Measurements from ENCODE around the gene EIF4H.
A peak's percentile ranks its signal among the peaks of the same experiment; 100 is the strongest.
"Not testable (repeated sequence)": the region's sequence is repeated elsewhere in the genome, so short reads cannot be mapped to it uniquely, and the experiment has no call there.

The EIF4H gene

DNA sequence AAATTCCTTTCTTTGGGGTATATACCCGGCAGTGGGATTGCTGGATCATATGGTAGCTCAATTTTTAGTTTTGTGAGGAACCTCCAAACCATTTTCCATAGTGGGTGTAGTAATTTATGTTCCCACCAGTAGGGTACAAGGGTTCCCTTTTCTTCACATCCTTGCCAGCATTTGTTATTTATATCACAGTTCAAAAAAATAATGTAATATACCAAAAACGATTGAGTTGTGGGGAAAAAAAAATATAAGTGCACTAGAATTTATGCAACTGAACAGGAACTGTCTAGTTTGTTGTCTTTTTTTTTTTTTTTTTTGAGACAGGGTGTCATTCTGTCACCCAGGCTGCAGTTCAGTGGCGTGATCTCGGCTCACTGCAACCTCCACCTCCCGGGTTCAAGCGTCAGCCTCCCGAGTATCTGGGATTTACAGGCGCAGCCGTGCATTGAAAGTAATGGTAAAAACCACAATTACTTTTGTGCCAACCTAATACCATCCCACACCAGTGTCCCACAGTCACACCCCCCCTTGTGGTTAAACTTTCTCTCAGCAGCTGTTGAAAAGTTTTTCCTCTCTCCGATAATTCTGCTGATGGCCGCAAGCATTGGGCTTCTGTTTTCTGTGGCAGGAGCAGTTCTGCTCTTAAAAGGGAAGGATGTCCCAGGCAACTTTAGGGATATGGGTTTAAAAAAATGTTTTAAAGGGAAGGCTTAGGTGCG, 28.8 kb downstream of the EIF4H start:
- no peak for DNase-seq

DNA sequence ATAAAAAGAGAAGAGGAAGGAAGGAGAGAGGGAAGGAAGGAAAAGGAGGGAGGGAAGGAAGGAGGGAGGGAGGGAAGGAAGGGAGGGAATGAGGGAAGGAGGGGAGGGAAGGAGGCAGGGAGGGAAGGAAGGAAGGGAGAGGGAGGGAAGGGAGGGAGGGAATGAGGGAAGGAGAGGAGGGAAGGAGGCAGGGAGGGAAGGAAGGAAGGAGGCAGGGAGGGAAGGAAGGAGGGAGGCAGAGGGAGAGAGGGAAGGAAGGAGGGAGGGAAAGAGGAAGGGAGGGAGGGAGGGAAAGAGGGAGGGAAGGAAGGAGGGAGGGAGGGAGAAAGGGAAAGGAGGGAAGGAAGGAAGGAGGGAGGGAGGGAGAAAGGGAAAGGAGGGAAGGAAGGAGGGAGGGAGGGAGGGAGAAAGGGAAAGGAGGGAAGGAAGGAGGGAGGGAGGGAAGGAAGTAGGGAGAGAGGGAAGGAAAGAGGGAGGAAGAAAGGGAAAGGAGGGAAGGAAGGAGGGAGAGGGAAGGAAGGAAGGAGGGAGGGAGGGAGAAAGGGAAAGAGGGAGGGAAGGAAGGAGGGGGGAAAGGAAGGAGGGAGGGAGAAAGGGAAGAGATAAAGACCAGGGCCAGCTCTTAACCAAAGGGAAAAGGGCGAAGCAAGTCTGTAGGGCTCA, 29.9 kb downstream of the EIF4H start:
- DNase-seq: no peak

DNA sequence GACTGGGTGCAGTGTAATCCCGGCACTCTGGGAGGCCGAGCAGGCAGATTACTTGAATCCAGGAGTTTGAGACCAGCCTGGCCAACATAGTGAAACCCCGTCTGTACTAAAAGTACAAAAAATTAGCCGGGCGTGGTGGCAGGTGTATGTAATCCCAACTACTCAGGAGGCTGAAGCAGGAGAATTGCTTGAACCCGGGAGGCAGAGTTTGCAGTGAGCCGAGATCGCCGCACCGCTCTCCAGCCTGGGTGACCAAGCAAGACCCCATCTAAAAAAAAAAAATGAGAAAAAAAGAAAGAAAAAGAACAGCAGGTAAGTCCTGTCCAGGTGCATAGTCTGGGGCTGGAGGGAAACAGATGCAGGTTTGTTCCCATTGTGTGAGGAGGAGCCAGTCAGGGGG, 31.9 kb downstream of the EIF4H start:
- not testable (repeated sequence) for DNase-seq

DNA sequence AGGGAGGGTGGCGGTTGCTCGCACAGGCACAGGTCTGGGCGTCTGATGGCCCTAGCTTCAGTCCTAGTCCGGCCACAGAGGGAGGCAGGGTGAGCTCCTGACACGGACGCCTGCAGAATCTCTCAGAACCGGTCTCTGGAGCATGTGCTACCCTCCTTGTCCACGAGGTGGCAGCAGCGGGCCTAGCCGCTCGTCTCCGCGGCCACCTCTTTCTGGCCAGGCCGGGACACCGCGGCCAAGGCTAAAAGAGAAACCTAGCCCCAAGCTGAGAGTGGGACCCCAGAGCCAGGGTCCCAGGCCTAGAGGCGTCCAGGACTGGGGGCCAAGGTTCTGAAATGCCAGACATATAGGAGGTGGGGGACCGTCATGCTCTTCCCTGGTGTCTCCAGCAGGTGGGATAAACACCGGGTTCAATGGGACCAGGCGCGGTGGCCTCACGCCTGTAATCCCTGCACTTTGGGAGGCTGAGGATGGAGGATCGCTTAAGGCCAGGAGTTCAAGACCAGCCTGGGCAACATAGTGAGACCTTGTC, 32.5 kb downstream of the EIF4H start:
- DNase-seq: peak; percentile 81

DNA sequence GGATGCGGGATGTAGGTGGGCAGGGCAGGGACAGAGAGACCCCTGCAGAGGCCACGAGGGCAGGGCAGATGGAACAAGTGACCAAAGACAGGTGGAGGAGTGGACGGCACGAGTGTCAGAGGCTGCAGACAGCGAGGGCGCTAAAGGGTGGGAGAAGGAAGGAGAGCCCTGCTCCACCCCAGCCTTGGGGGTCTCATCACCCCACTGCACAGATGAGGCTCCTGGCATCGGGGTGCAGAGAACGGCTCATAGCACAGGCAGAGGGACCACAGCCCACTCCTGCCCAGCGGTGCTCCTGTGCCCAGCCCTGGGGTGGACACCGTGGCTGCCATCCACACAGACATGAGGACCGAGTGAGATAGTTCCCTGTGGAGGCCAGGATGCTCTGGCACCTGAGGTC, 33.4 kb downstream of the EIF4H start:
- DNase-seq: no peak

DNA sequence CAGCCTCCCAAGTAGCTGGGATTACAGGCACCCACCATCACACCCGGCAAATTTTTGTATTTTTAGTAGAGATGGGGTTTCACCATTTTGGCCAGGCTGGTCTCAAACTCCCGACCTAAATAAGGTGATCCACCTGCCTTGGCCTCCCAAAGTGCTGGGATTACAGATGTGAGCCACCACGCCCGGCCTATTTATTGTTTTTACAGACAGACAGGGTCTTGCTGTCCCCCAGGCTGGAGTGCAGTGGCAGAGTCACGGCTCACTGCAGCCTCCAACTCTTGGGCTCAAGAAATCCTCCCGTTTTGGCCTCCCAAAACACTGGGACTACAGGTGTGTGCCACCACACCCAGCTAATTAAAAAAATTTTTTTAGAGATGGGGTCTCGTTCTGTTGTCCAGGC, 34.1 kb downstream of the EIF4H start:
- DNase-seq: not testable (repeated sequence)

DNA sequence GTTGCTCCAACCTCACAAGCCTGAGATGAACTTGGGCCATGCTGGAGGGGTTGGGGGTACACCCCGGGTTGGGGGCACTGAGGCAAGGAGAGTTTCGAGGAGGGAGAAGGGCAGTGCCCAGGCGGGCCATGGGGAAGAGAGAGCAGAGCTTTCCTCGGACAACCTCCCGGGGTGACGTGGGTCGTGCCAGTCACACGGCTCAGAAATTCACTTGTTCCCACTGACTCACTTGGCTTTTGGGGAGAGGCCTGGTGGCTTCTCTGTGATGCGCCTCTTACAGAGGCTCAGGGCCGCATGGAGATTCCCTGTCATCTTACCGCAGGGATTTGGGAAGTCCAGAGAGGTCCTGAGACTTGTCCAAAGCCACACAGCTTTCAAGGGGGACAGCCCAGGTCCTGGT, 38.5 kb downstream of the EIF4H start:
- no peak for DNase-seq

DNA sequence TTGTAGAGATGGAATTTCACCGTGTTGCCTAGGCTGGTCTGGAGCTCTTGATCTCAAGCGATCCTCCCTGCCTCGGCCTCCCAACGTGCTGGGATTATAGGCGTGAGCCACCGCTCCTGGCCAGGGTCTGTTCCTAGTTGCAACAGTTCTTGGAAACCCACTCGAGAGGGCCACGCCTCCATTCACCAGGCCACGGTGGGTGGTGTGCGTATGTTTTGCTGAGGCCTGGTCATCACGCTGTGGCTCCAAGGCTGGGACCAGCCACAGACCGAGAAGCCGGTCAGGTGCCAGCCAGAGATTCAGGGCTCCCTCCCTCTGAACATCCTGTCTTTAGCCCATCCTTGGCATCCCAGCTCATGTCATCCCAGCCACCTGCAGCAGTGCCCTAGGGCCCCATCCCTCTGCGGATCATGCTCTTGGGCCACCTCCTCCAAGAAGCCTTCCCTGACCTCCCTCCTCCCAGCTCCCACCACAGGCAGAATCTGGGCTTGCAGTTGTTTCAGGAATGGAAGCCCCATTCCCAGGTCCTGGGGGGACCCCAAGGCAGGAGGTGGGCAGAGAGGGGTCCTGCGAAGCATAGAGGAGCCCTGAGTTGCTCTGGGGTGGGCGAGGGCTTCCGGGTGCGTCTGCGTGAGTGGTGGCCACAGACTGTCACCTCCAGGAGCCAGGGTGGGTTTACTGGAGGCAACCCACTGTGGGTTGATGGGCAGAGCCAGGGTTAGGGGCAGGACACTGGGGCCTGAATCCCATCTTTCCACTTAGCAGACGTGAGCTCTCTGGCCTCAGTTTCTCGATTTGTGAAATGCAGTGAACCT, 40.9 kb downstream of the EIF4H start:
- DNase-seq: no peak

DNA sequence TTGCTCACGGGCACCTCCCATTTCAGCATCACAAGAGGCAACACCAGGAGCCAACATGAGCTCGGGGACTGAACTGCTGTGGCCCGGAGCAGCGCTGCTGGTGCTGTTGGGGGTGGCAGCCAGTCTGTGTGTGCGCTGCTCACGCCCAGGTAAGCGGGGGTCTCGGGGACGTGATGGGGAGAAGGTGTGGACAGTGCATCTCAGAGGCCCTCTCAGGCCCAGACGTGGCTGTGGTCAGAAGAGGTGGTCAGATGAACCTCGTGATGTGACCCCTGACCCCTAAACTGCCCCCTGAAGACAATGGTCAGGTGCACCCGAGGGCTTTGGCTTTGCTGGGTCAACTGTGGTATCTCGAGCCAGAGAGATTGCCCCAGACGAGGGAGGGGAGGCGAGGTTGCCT, 41.8 kb downstream of the EIF4H start:
- no peak for DNase-seq

DNA sequence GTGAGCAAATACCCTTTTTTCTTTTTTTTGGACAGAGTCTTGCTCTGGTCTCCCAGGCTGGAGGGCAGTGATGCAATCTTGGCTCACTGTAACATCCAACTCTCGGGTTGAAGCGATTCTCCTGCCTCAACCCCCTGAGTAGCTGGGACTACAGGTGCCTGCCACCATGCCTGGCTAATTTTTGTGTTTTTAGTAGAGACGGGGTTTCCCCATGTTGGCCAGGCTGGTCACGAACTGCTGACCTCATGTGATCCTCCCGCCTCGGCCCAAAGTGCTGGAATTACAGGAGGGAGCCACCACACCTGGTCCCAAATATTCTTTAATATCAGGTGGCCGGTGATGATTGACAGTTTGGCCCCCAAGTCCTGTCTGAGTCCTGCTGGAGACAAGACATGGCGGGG, 42.2 kb downstream of the EIF4H start:
- DNase-seq: no peak

DNA sequence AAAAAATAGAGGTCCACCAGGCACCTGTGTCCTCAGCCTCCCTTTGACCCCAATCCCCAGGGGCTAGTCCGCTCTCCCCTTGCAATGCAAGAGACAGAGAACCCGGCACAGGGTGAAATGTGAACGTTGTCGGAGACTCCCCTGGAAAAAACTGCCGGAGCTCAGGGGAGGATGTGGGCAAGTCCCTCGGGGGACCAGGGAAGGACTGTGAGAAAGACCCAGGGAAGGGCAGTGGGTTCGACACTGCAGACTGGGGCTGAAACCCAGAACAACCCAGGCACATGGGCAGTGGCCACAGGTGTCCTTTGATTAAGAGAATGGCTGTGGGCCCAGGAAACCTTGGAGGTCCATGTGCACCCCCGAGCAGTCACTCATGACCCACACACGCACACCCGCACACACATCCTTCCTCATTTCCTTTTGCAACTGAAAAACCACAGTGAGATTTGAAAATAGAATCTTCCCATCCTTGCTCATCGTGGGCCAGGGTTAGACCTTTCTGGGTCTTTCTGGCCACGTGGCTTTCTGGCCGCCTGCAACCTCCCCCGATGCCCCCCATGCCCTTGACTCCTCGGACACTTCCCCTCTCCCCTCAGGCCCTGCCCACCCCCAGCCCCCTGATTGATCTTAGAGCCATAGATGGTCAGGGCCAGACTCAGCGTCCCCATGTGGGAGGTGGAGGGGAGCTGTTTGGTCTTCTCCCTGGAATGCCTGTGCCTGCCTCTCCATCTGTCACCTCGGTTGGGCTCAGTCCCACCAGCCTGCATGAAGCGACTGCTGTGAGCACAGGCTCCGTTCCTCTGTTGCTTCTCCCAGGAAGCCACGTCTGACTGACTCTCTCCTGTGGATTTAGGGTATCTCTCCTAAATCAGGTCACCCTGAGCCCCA, 43.5 kb downstream of the EIF4H start:
- DNase-seq: no peak

DNA sequence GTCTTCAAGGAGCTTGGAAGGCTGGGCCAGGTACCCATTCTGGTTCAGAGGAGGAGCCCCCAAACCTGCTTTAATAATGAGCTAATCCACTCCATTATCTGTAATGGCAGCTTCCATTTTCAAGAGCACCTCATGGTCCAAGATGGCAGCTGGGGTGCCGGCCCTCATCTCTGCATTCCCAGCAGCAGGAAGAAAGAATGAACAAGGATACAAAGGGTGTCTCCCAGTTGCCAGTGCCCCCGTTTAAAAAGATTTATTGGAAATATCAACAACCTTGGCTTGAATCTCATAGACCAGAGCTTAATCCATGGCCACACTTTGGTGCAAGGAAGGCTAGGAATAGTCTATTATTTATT, 44.2 kb downstream of the EIF4H start:
- no peak for DNase-seq

DNA sequence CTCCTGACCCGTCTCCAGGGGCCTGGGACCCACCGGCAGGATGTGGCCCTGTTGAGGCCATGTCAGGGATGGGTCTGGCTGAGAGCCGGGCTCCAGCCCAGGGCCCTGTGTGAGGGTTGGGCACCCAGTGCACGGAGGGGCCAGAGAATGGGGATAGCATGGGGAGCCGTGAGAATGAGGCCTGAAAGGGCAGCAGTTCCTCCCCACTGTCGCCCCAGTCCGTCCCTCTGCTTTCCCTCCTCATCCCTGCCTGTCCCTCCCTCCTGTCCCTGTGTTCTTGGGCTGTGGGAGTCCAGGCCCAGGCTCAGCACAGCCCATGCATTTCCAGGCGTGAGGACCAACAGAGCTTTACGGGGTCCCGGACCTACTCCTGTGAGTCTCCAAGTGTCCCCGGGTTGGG, 45.3 kb downstream of the EIF4H start:
- DNase-seq: no peak

DNA sequence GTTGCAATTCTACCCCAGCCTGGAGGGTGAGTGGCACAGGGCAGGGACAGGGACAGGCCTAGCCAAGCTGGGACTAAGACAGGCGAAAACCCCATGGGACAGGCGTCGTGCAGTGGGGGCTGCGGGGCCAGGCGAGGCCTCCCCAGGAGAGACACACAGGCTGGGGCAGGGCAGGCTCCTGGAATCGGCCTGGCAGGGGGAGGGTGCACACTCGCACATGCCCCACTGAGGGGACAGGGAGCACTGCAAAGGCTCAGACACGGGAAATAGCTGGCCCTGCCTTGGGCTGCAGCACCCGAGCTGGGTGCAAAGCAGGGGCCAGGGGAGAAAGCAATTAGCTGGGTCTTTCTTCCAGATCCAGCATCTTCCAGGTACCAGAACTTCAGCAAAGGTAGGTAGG, 46.1 kb downstream of the EIF4H start:
- DNase-seq: no peak

DNA sequence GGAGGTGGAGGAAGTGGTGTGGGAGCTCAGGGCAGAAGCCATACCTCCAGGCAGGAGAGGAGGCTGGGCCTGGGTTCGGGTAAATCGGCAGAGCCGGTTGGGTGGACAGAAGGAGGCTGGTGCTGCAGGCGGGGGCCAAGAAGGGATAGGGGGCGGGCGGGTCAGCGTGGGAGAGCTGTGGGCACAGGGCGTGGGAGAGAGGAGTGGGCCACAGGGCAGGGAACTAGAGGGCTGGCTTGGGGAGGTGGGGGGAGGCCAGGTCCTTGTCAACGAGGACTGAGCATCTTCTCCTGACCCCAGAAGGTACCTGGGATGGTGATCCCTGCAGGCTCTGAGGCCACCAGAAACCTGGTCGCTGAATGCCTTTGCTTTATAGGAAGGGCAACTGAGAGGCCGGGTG, 47.6 kb downstream of the EIF4H start:
- no peak for DNase-seq

DNA sequence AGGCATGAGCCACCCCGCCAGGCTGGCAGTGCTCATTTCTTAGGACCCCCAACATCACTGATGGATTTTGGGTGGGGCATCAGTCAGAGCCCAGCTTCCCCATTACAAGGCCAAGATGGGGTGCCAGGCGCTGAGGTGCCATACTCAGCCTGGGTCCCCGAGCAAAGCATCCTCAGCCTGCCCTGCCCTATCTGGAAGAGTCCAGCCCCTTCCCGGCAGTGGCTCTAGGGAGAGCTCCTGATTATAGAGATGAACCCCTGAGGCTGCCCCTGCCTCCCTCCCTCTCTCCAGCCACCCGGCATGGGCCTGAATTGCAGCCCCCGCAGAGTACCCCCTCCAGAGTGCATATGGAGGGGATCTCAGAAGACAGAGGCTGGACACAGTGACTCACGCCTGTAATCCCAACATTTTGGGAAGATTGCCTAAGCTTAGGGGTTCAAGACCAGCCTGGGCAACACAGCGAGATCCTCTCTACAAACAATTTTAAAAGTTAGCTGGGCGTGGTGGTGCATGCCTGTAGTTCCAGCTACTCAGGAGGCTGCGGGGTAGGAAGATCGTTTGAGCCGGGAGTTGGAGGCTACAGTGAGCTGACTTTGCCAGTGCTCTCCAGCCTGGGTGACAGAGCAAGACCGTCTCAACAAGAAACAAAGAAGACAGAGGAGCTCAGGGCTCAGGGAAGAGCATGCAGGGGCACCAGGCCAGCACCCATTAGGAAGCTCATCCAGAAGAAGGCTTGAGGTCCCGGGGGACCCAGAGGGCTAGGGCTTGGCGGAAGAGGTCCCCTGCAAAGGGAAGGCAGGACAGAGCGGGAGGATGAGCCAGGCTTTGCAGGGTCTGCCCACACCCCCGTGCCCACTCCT, 48.9 kb downstream of the EIF4H start:
- DNase-seq: no peak

DNA sequence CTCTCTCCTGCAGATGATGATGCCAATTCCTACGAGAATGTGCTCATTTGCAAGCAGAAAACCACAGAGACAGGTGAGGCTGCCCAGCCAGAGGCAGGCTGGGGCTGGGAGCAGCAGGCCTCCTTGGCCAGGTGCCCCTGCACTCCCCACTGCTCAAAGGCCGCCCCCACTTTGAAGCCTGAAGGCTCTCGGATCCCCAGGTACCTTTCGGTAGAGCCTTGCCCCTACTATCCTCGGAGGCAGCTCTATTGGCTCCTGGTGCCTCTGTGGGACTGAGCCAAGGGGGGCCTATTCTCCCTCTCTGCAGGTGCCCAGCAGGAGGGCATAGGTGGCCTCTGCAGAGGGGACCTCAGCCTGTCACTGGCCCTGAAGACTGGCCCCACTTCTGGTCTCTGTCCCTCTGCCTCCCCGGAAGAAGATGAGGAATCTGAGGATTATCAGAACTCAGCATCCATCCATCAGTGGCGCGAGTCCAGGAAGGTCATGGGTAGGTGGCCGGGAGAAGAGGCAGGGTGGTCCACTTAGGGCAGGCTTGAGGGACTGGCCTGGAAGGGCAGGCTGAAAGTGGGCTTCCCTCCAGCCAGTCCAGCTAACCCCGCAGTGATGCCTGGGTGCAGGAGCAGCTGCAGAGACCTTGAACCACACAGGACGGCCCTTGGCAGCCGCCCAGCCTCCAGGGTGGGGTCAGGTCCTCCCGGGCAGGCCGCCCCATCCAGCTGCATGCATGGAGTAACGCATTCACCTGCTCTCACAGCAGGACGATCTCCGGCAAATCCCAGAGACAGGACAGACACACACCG, 49.8 kb downstream of the EIF4H start:
- no peak for DNase-seq

DNA sequence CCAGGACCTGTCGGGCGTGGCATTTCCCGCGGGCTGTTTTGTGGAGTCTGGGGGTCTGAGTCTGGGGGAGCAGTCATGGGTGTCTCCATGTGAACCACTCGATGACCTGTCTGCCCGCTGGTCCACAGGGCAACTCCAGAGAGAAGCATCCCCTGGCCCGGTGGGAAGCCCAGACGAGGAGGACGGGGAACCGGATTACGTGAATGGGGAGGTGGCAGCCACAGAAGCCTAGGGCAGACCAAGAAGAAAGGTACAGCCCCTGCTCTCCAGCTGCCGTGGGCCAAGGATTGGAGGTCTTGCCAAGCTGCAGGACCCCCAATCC, 50.3 kb downstream of the EIF4H start:
- DNase-seq: no peak

DNA sequence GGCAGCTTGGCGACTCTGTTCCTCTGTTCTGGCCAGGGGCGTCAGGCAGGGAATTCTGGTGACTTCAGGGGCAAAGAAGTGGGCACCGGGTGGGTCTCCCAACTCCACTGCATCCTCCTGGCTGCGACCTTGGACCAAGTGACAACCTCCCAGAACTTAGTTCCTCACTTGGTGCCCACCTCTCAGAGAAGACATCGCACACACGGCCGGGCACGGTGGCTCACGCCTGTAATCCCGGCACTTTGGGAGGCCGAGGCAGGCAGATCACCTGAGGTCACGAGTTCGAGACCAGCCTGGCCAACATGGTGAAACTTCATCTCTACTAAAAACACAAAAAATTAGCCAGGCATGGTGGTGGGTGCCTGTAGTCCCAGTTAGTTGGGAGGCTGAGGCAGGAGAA, 50.8 kb downstream of the EIF4H start:
- not testable (repeated sequence) for DNase-seq

DNA sequence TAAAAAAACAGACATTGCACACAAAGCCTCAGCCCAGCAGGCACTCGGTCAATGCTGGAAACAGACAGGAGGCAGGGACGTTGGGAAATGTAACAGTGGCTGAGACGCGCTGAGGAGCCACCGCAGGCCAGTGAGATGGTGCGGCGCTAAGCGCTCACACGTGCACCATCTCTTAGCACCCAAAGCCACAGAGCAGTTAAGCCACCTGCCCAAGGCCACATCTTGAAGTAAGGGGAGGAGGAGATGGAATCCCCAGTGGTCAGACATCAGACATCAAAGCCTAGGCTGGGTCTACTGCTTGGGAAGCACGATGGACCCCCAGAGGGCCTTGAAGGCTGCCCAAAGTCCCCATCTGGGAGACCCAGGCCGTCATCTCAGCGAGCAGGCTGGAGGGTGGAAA, 51.2 kb downstream of the EIF4H start:
- no peak for DNase-seq

DNA sequence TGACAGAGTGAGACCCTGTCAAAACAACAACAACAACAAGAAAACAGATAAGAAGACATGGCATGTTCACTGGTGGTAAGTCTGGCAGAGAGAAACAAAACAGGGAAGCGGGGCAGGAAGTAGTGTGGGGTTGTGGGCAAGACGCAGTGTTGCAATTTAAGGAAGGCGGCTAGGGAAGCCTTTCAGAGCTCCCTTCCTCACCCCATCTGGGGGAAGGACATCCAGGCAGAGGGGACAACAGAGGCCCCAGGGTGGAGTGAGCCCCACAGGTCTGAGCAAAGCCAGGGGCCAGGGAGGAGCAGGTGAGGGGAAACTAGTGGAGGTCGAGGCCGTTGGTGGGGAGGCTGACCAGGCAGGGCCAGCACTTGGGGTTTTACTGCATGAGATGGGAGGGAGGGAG, 52.5 kb downstream of the EIF4H start:
- DNase-seq: no peak
